Astrocyte (in vitro differentiated cells and primary cell): ENCODE results near the gene HPSE. TPM values are rescaled to one million over a fixed set of nuclear protein-coding genes. Genes with fewer than 3 reads are reported as not detected.
A peak's percentile ranks its signal among the peaks of the same experiment; 100 is the strongest.

Source experiments
- DNase-seq: peaks from one replicate; pipeline ENCODE4 v3.0.0-alpha.2; 2010; ENCODE audit warnings: low read depth
- FAIRE-seq: peaks from 2 replicates; lab custom pipeline; 2011; peaks lifted over from hg19 to GRCh38; lab: Jason Lieb, UNC
- H2AFZ ChIP-seq: 2 replicates; pipeline ENCODE4 v1.6.0; 2012; ENCODE audit warnings: low read depth, low read length, inconsistent platforms
- H3K27ac ChIP-seq: 2 replicates; pipeline ENCODE4 v1.5.1; 2011; ENCODE audit warnings: low read depth, low read length, inconsistent platforms
- H3K27me3 ChIP-seq: 2 replicates; pipeline ENCODE4 v1.6.0; 2011; ENCODE audit warnings: low read length, inconsistent platforms; ENCODE audit not compliant: insufficient read depth
- H3K36me3 ChIP-seq: 2 replicates; pipeline ENCODE4 v1.5.1; 2011; ENCODE audit warnings: low read length, inconsistent platforms; ENCODE audit not compliant: insufficient read depth
- H3K4me1 ChIP-seq: 2 replicates; pipeline ENCODE4 v1.5.1; 2011; ENCODE audit warnings: low read length, inconsistent platforms; ENCODE audit not compliant: insufficient read depth
- H3K4me2 ChIP-seq: 2 replicates; pipeline ENCODE4 v1.6.0; 2012; ENCODE audit warnings: low read length, inconsistent platforms
- H3K4me3 ChIP-seq: 2 replicates; pipeline ENCODE4 v1.5.1; 2011; ENCODE audit warnings: low read depth, mild to moderate bottlenecking, low read length, inconsistent platforms; ENCODE audit not compliant: insufficient read depth
- H3K79me2 ChIP-seq: 2 replicates; pipeline ENCODE4 v1.6.0; 2012; ENCODE audit warnings: mild to moderate bottlenecking, low read length, inconsistent platforms; ENCODE audit not compliant: insufficient read depth
- H3K9ac ChIP-seq: 2 replicates; pipeline ENCODE4 v1.6.0; 2012; ENCODE audit warnings: mild to moderate bottlenecking, low read length, inconsistent platforms
- H3K9me3 ChIP-seq: 2 replicates; pipeline ENCODE4 v1.5.1; 2012; ENCODE audit warnings: low read depth, mild to moderate bottlenecking, low read length, inconsistent platforms; ENCODE audit not compliant: insufficient read depth
- H4K20me1 ChIP-seq: 2 replicates; pipeline ENCODE4 v1.6.0; 2012; ENCODE audit warnings: low read length, inconsistent platforms; ENCODE audit not compliant: insufficient read depth
- H3K27ac Mint-ChIP-seq: one replicate; pipeline ENCODE4 v1.8.0; 2021; ENCODE audit warnings: mild to moderate bottlenecking, mixed read lengths; ENCODE audit not compliant: unreplicated experiment
- H3K27me3 Mint-ChIP-seq: one replicate; pipeline ENCODE4 v1.8.0; 2021; ENCODE audit warnings: low read depth, mixed read lengths; ENCODE audit not compliant: unreplicated experiment
- H3K36me3 Mint-ChIP-seq: one replicate; pipeline ENCODE4 v1.8.0; 2021; ENCODE audit warnings: low read depth, mixed read lengths; ENCODE audit not compliant: unreplicated experiment
- H3K4me1 Mint-ChIP-seq: one replicate; pipeline ENCODE4 v1.8.0; 2021; ENCODE audit warnings: low read depth, mixed read lengths; ENCODE audit not compliant: unreplicated experiment
- H3K4me3 Mint-ChIP-seq: one replicate; pipeline ENCODE4 v1.8.0; 2021; ENCODE audit warnings: mild to moderate bottlenecking, moderate library complexity, mixed read lengths; ENCODE audit not compliant: unreplicated experiment
- H3K9me3 Mint-ChIP-seq: one replicate; pipeline ENCODE4 v1.8.0; 2021; ENCODE audit warnings: mild to moderate bottlenecking, mixed read lengths; ENCODE audit not compliant: unreplicated experiment
- CTCF ChIP-seq: IDR thresholded peaks from 2 replicates; pipeline ENCODE4 v1.5.1; 2011; ENCODE audit warnings: low read depth, mild to moderate bottlenecking, inconsistent platforms, low read length, moderate library complexity; ENCODE audit not compliant: insufficient read depth
- EZH2 ChIP-seq: IDR thresholded peaks from 2 replicates; pipeline ENCODE4 v1.6.1; 2012; ENCODE audit warnings: mild to moderate bottlenecking, low read length, inconsistent platforms; ENCODE audit not compliant: insufficient read depth
- total RNA-seq: library from RNA; stranded (reverse); gene quantifications from 2 replicates; pipeline ENCODE4 v1.2.1, GENCODE V29; 2021

The HPSE gene
- total RNA-seq, 1 donor from 2014 or later: 0.75 TPM

- Histone ChIP-seq H3K4me2 (no peak overlapping the region), H2AFZ (no peak overlapping the region)
- FAIRE-seq: no peak
Measured at GRCh38 chr4:83251447-83251830, 83.2 kb downstream of the HPSE start.

GRCh38 chr4:83250687-83251446 is 83.8 kb downstream of the HPSE start:
- peaks cover under 1% of the 10 kb centered on the region for H3K9me3 Mint-ChIP-seq

More at GRCh38 chr4:83251447-83251830, 83.2 kb downstream of the HPSE start:
- Mint-ChIP-seq H3K27ac (no peak overlapping the region), H3K9me3 (no peaks in the 10 kb centered on the region), H3K36me3 (peaks cover 4% of the 10 kb centered on the region), H3K4me3 (no peak overlapping the region), H3K27me3 (no peaks in the 10 kb centered on the region), H3K4me1 (peaks cover 29% of the 10 kb centered on the region)
- no peaks in the 10 kb centered on the region for H3K36me3 ChIP-seq
- no peak overlapping the region for H3K4me3 ChIP-seq
- H3K9me3 ChIP-seq: no peaks in the 10 kb centered on the region
- no peak overlapping the region for H3K9ac ChIP-seq
- no peaks in the 10 kb centered on the region for H3K27me3 ChIP-seq
- no peak for TF ChIP-seq CTCF
- no peak overlapping the region for H3K27ac ChIP-seq
- H4K20me1 ChIP-seq: no peaks in the 10 kb centered on the region
- H3K4me1 ChIP-seq: no peaks in the 10 kb centered on the region
- no peaks in the 10 kb centered on the region for H3K79me2 ChIP-seq
- DNase-seq: no peak

More at GRCh38 chr4:83250687-83251446, 83.8 kb downstream of the HPSE start:
- FAIRE-seq (no peak), DNase-seq (no peak)
- peaks cover 24% of the 10 kb centered on the region for H3K4me1 Mint-ChIP-seq
- no peaks in the 10 kb centered on the region for H3K36me3 ChIP-seq
- no peak overlapping the region for H3K9ac ChIP-seq
- H2AFZ ChIP-seq: no peak overlapping the region
- peaks cover 4% of the 10 kb centered on the region for H3K36me3 Mint-ChIP-seq
- H4K20me1 ChIP-seq: no peaks in the 10 kb centered on the region
- no peak overlapping the region for H3K4me3 Mint-ChIP-seq
- H3K27ac Mint-ChIP-seq: peak overlapping the region; percentile 85
- TF ChIP-seq CTCF (no peak), EZH2 (no peak)
- no peaks in the 10 kb centered on the region for H3K27me3 Mint-ChIP-seq
- H3K4me2 ChIP-seq: no peak overlapping the region
- no peaks in the 10 kb centered on the region for H3K79me2 ChIP-seq
- H3K27ac ChIP-seq: no peak overlapping the region
- H3K9me3 ChIP-seq: no peaks in the 10 kb centered on the region
- no peaks in the 10 kb centered on the region for H3K27me3 ChIP-seq
- H3K4me3 ChIP-seq: no peak overlapping the region
- no peaks in the 10 kb centered on the region for H3K4me1 ChIP-seq
